CD4-positive, alpha-beta memory T cell (primary cell): ENCODE results near the gene SLC5A4. TPM values are rescaled to one million over a fixed set of nuclear protein-coding genes. Genes with fewer than 3 reads are reported as not detected.

Experiments
- CTCF ChIA-PET: fragments of 350-600 bp; sonication (Branson Sonifier 250); formaldehyde crosslinking; loops from one replicate; lab custom pipeline; 2021; ENCODE audit warnings: inconsistent platforms; ENCODE audit not compliant: partially characterized antibody; lab: Charles Lee
- POLR2A ChIA-PET: fragments of 350-600 bp; sonication (Branson Sonifier 250); formaldehyde crosslinking; loops from one replicate; lab custom pipeline; 2021; ENCODE audit not compliant: partially characterized antibody; lab: Charles Lee
- DNase-seq, 5 donors: peaks; one replicate each; pipeline versions ENCODE4 v3.0.0 to v3.0.0-alpha.2; 2020 to 2022; ENCODE audit warnings: mixed read lengths in 1 of 5
- H3K27ac ChIP-seq: one replicate; pipeline ENCODE4 v1.7.0; 2013; ENCODE audit warnings: low read depth, low read length
- H3K27me3 ChIP-seq: 2 replicates; pipeline ENCODE4 v1.7.0; 2013; ENCODE audit warnings: mild to moderate bottlenecking, low read length, moderate library complexity; ENCODE audit not compliant: insufficient read depth
- H3K36me3 ChIP-seq: 2 replicates; pipeline ENCODE4 v1.7.0; 2013; ENCODE audit warnings: mild to moderate bottlenecking, low read length, moderate library complexity; ENCODE audit not compliant: insufficient read depth
- H3K4me1 ChIP-seq: 2 replicates; pipeline ENCODE4 v1.7.0; 2013; ENCODE audit warnings: mild to moderate bottlenecking, low read length, moderate library complexity; ENCODE audit not compliant: insufficient read depth
- H3K4me3 ChIP-seq, 2 donors: one replicate each; pipeline ENCODE4 v1.7.0; 2013; ENCODE audit warnings: low read length in 2 of 2, mild to moderate bottlenecking in 1 of 2
- H3K9me3 ChIP-seq, 2 donors: one replicate each; pipeline ENCODE4 v1.7.0; 2013; ENCODE audit warnings: low read length in 2 of 2, control low read depth in 1 of 2; ENCODE audit not compliant: control insufficient read depth in 1 of 2
- H3K27ac Mint-ChIP-seq, 7 donors: one replicate each; pipeline ENCODE4 v1.8.0; 2020 to 2021; ENCODE audit warnings: mixed read lengths in 7 of 7, mild to moderate bottlenecking in 6 of 7, inconsistent platforms in 3 of 7, moderate library complexity in 3 of 7
- H3K27me3 Mint-ChIP-seq, 2 donors: one replicate each; pipeline ENCODE4 v1.8.0; 2020 to 2021; ENCODE audit warnings: mixed read lengths in 2 of 2
- H3K36me3 Mint-ChIP-seq, 2 donors: one replicate each; pipeline ENCODE4 v1.8.0; 2020 to 2021; ENCODE audit warnings: mixed read lengths in 2 of 2, inconsistent platforms in 1 of 2, mild to moderate bottlenecking in 1 of 2
- H3K4me1 Mint-ChIP-seq, 4 donors: one replicate each; pipeline ENCODE4 v1.8.0; 2020 to 2021; ENCODE audit warnings: mixed read lengths in 4 of 4, mild to moderate bottlenecking in 1 of 4
- H3K4me3 Mint-ChIP-seq, 8 donors: one replicate each; pipeline ENCODE4 v1.8.0; 2020 to 2021; ENCODE audit warnings: mixed read lengths in 8 of 8, mild to moderate bottlenecking in 7 of 8, moderate library complexity in 6 of 8, inconsistent platforms in 3 of 8
- H3K9me3 Mint-ChIP-seq, 8 donors: one replicate each; pipeline ENCODE4 v1.8.0; 2020 to 2021; ENCODE audit warnings: mixed read lengths in 8 of 8, mild to moderate bottlenecking in 5 of 8, inconsistent platforms in 3 of 8, moderate library complexity in 1 of 8
- intact Hi-C: fragments of 100-400 bp; cut with micrococcal nuclease; formaldehyde crosslinking; loops from one replicate; pipeline ENCODE4 v1.15.1; 2023
- polyA plus RNA-seq, 2 donors: library from polyadenylated mRNA; unstranded; fragments of 300-500 nt; fragmentation: Illumina TruSeq; gene quantifications; one replicate each; pipeline ENCODE4 v1.2.3, GENCODE V29; 2021
- total RNA-seq, 2 experiments: library from RNA; stranded (reverse); gene quantifications; one replicate each; pipeline ENCODE4 v1.2.3, GENCODE V29; 2021

Gene SLC5A4
- total and polyA plus RNA-seq, 4 experiments from 2014 or later, result not detected

- H3K9me3 Mint-ChIP-seq, result peaks cover 0 to 4% (median 0%) of the 10 kb centered on the region in 8 donors
- H3K4me1 Mint-ChIP-seq, result peaks cover 0 to 2% (median 0%) of the 10 kb centered on the region in 4 donors
- H3K4me3 Mint-ChIP-seq, result no peak overlapping the region
- H3K36me3 ChIP-seq, result no peaks in the 10 kb centered on the region
- intact Hi-C loops, result no loop called here
- H3K9me3 ChIP-seq, result no peaks in the 10 kb centered on the region
- H3K27ac Mint-ChIP-seq, result no peak overlapping the region
- H3K27me3 ChIP-seq, result no peaks in the 10 kb centered on the region
- H3K4me3 ChIP-seq, result no peak overlapping the region
- POLR2A ChIA-PET, result no interaction called here
- no peaks in the 10 kb centered on the region for H3K4me1 ChIP-seq
- CTCF ChIA-PET, result no interaction called here
- H3K36me3 Mint-ChIP-seq, result peaks cover 0 to 15% of the 10 kb centered on the region in 2 donors
- no peak for DNase-seq
- H3K27me3 Mint-ChIP-seq, result peaks cover 12% of the 10 kb centered on the region in 2 donors
- H3K27ac ChIP-seq, result no peak overlapping the region
These were observed 18.2 kb downstream of the SLC5A4 start for GRCh38 chr22:32236970-32237369.

DNA sequence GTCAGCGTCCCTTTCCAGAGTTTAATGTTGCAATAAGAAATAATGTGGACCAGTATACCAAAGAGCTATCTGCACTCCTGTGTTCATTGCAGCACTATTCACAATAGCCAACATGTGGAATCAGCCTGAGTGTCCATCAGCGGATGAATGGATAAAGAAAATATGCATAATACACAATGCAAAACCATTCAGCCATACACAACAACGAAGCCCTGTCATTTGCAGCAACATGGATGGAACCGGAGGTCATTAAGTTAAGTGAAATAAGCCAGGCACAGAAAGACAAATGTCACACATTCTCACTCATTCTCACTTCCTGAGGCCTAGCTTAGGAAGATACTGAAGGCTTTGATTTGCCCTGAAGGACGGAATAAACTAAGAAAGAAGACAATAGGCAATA, 22.1 kb downstream of the SLC5A4 start:
- peaks cover 7 to 12% of the 10 kb centered on the region in 2 donors for H3K27me3 Mint-ChIP-seq
- CTCF ChIA-PET, result interaction anchor here (1.3 kb wide), 1 partner anchor 31 kb away, joined by 4 read pairs; no protein-coding TSS in a partner anchor

DNA sequence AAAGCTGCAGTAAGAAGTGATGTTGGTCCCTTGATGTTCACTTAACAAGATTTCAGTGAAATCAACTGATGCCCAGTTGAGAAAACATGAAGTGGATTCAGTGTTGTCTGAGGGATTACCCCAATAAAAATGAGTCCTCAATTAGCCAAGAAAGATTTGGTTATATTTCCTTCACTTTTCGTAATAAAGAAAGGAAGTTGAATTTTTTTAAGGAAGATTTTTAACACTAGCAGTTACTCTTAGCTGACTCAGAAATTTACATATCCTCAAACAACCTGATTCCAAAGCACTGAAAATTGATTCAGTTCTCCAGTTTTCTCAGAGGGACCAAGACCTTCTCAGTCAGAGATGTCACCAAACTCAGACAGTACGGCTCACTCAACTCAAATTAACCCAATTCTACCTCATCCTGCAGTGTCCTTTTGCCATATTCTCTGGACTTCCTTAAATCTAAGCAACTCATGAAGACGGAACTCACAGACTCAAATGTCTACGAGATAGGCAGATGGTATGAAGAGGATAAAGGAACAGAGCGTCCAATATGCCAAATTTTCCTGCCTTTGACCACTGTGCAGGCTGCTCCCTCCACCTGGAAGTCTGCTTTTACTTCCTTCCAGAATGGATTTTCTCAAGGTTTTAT, 22.8 kb downstream of the SLC5A4 start:
- Histone ChIP-seq H3K27ac (no peak overlapping the region), H3K4me3 (no peak overlapping the region), H3K4me1 (no peaks in the 10 kb centered on the region), H3K9me3 (no peaks in the 10 kb centered on the region), H3K27me3 (no peaks in the 10 kb centered on the region), H3K36me3 (no peaks in the 10 kb centered on the region)
- H3K4me3 Mint-ChIP-seq, result no peak overlapping the region
- H3K27me3 Mint-ChIP-seq, result peaks cover 7 to 12% of the 10 kb centered on the region in 2 donors
- no peak for DNase-seq
- H3K36me3 Mint-ChIP-seq, result peaks cover 0 to 35% of the 10 kb centered on the region in 2 donors
- intact Hi-C loops, result no loop called here
- H3K4me1 Mint-ChIP-seq, result peaks cover 0 to 2% (median 0%) of the 10 kb centered on the region in 4 donors
- POLR2A ChIA-PET, result no interaction called here
- CTCF ChIA-PET, result interaction anchor here (0.9 kb wide), 1 partner anchor 33 kb away, joined by 3 read pairs; no protein-coding TSS in a partner anchor
- H3K9me3 Mint-ChIP-seq, result peaks cover 0 to 4% (median 0%) of the 10 kb centered on the region in 8 donors
- H3K27ac Mint-ChIP-seq, result no peak overlapping the region

More for the DNA sequence above, 22.1 kb downstream of the SLC5A4 start:
- peaks cover 0 to 4% (median 0%) of the 10 kb centered on the region in 8 donors for H3K9me3 Mint-ChIP-seq
- no peak overlapping the region for H3K27ac ChIP-seq
- peaks cover 0 to 2% (median 0%) of the 10 kb centered on the region in 4 donors for H3K4me1 Mint-ChIP-seq
- no peaks in the 10 kb centered on the region for H3K36me3 ChIP-seq
- POLR2A ChIA-PET, result no interaction called here
- no peak overlapping the region for H3K27ac Mint-ChIP-seq
- H3K4me3 ChIP-seq, result no peak overlapping the region
- no peaks in the 10 kb centered on the region for H3K4me1 ChIP-seq
- H3K4me3 Mint-ChIP-seq, result no peak overlapping the region
- peaks cover 0 to 35% of the 10 kb centered on the region in 2 donors for H3K36me3 Mint-ChIP-seq
- no peaks in the 10 kb centered on the region for H3K27me3 ChIP-seq
- no peaks in the 10 kb centered on the region for H3K9me3 ChIP-seq
- no peak for DNase-seq
- intact Hi-C loops, result no loop called here

DNA sequence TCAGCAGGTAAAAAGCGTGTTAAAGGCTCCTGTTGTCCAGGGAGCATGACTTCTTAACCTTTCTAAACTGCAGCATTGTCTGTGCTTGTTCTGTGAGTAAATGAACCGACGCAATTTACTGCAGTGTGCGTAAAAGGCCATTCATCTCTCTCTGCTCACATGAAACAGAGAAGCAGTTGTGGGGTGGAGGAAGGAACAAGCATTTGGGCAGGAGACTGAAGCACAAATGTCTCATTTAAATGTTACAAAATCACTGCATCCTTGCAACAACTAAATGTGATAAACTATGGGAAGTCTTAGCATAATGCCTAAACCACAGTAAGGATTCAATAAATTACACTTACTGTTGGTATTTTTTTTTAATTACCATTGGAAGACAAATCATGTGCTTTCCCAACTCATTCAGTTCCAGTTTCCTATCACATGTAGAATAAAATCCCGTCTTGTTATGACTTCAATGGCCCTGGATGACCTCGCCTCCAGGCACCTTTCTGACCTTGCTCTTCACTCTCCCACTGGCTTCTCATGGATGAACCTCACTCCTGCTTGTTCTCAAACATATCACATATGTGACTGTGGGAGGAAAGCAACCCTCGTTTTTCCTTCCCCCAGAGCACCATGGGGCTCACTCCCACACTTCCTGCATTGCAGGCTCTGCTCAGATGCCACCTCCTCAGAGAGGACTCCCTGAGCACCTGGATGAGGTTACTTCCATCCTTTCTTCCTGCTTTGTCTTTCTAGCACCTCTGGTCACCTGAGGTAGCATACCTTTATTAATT, 28.6 kb downstream of the SLC5A4 start:
- Histone ChIP-seq H3K27me3 (no peaks in the 10 kb centered on the region), H3K9me3 (no peaks in the 10 kb centered on the region), H3K4me3 (no peak overlapping the region), H3K36me3 (no peaks in the 10 kb centered on the region), H3K4me1 (no peaks in the 10 kb centered on the region), H3K27ac (no peak overlapping the region)
- Mint-ChIP-seq H3K4me3 (no peak overlapping the region), H3K27ac (no peak overlapping the region), H3K27me3 (peaks cover 7 to 15% of the 10 kb centered on the region in 2 donors), H3K4me1 (no peaks in the 10 kb centered on the region), H3K36me3 (peaks cover 0 to 31% of the 10 kb centered on the region in 2 donors), H3K9me3 (no peaks in the 10 kb centered on the region)
- intact Hi-C loops, result no loop called here
- POLR2A ChIA-PET, result no interaction called here
- CTCF ChIA-PET, result no interaction called here
- DNase-seq, result no peak

DNA sequence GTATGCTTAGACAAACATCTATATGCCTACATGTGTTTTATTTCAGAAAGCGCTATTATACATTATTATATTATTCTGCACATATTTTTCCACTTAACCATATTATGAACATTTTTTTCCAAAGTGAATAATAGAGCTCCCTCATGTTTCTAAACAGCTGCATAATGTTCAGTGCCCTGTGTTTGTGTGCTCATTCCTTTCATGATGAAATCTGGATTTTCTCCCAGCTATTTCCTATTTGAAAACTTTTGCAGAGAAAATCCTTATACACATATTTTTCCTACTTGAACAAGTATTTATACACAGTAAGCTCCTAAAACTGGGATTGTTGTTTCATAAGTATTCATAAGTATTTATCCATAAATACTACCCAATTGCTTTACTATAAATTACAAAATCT, 32.2 kb downstream of the SLC5A4 start:
- Mint-ChIP-seq H3K4me3 (no peak overlapping the region), H3K27me3 (peaks cover 7 to 15% of the 10 kb centered on the region in 2 donors), H3K4me1 (no peaks in the 10 kb centered on the region), H3K9me3 (no peaks in the 10 kb centered on the region), H3K27ac (no peak overlapping the region), H3K36me3 (peaks cover 0 to 11% of the 10 kb centered on the region in 2 donors)
- CTCF ChIA-PET, result interaction anchor here (0.6 to 1.7 kb wide), 4 partner anchors 16 to 43 kb away, joined by 3 to 6 read pairs (median 3); no protein-coding TSS in a partner anchor
- Histone ChIP-seq H3K27ac (no peak overlapping the region), H3K4me1 (no peaks in the 10 kb centered on the region), H3K4me3 (no peak overlapping the region), H3K9me3 (no peaks in the 10 kb centered on the region), H3K27me3 (no peaks in the 10 kb centered on the region), H3K36me3 (no peaks in the 10 kb centered on the region)
- POLR2A ChIA-PET, result interaction anchor here (0.6 kb wide), 1 partner anchor 1766 kb away, joined by 3 read pairs; no protein-coding TSS in a partner anchor
- intact Hi-C loops, result no loop called here
- no peak for DNase-seq

GRCh38 chr22:32219026-32219425, 36.1 kb downstream of the SLC5A4 start:
- Mint-ChIP-seq H3K36me3 (peaks cover 0 to 9% of the 10 kb centered on the region in 2 donors), H3K4me1 (no peaks in the 10 kb centered on the region), H3K4me3 (no peak overlapping the region), H3K27me3 (peaks cover 2 to 7% of the 10 kb centered on the region in 2 donors), H3K9me3 (no peaks in the 10 kb centered on the region), H3K27ac (no peak overlapping the region)
- no peak for DNase-seq
- intact Hi-C loops, result no loop called here
- Histone ChIP-seq H3K9me3 (no peaks in the 10 kb centered on the region), H3K36me3 (no peaks in the 10 kb centered on the region), H3K27ac (no peak overlapping the region), H3K4me1 (no peaks in the 10 kb centered on the region), H3K27me3 (no peaks in the 10 kb centered on the region), H3K4me3 (no peak overlapping the region)
- ChIA-PET POLR2A (no interaction called here), CTCF (interaction anchor here (0.8 to 2.6 kb wide), 4 partner anchors 9 to 263 kb away, joined by 3 to 10 read pairs (median 4); no protein-coding TSS in a partner anchor)

- Mint-ChIP-seq H3K9me3 (no peaks in the 10 kb centered on the region), H3K36me3 (peaks cover 0 to 6% of the 10 kb centered on the region in 2 donors), H3K27me3 (peaks cover 2 to 4% of the 10 kb centered on the region in 2 donors), H3K4me1 (no peaks in the 10 kb centered on the region), H3K4me3 (no peak overlapping the region), H3K27ac (no peak overlapping the region)
- intact Hi-C loops, result no loop called here
- no peak overlapping the region for H3K4me3 ChIP-seq
- ChIA-PET POLR2A (no interaction called here), CTCF (interaction anchor here (0.8 to 2.6 kb wide), 4 partner anchors 9 to 263 kb away, joined by 3 to 10 read pairs (median 4); no protein-coding TSS in a partner anchor)
- H3K27me3 ChIP-seq, result no peaks in the 10 kb centered on the region
- no peak for DNase-seq
- no peaks in the 10 kb centered on the region for H3K9me3 ChIP-seq
- no peaks in the 10 kb centered on the region for H3K4me1 ChIP-seq
- no peak overlapping the region for H3K27ac ChIP-seq
- H3K36me3 ChIP-seq, result no peaks in the 10 kb centered on the region
These were observed 36.7 kb downstream of the SLC5A4 start for GRCh38 chr22:32218470-32218869.
